OCI-LY1 (cell line): ENCODE data around the gene KIAA1328.

ENCODE experiments used
- EZH2 ChIP-seq: fragments of 200-600 bp; sonication (generic), shearing (Covaris generic); IDR thresholded peaks from 2 replicates; pipeline ENCODE4 v1.8.0; 2017; ENCODE audit warnings: borderline replicate concordance, mixed run types, mild to moderate bottlenecking, antibody characterized with exemption, low read length, moderate library complexity, mixed read lengths
- TF ChIP-seq, protein P1 (sequence below): fragments of 200-600 bp; sonication (generic), shearing (Covaris generic); IDR thresholded peaks from 2 replicates; pipeline ENCODE4 v1.5.1; 2017; ENCODE audit warnings: mild to moderate bottlenecking, antibody characterized with exemption, low read length, moderate library complexity, mixed read lengths

GRCh38 chr18:36821681-36822080 lies 7.2 kb upstream of the KIAA1328 start:
- TF ChIP-seq, protein P1, sequence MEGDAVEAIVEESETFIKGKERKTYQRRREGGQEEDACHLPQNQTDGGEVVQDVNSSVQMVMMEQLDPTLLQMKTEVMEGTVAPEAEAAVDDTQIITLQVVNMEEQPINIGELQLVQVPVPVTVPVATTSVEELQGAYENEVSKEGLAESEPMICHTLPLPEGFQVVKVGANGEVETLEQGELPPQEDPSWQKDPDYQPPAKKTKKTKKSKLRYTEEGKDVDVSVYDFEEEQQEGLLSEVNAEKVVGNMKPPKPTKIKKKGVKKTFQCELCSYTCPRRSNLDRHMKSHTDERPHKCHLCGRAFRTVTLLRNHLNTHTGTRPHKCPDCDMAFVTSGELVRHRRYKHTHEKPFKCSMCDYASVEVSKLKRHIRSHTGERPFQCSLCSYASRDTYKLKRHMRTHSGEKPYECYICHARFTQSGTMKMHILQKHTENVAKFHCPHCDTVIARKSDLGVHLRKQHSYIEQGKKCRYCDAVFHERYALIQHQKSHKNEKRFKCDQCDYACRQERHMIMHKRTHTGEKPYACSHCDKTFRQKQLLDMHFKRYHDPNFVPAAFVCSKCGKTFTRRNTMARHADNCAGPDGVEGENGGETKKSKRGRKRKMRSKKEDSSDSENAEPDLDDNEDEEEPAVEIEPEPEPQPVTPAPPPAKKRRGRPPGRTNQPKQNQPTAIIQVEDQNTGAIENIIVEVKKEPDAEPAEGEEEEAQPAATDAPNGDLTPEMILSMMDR: no peak
- no peak for TF ChIP-seq EZH2
